SK-N-SH treated with all-trans-retinoic acid at 6 μM for 48 hours (cell line): Measurements from ENCODE around the gene ZNF503.

Source experiments
- ARNTL ChIP-seq: fragments of 450-650 bp; formaldehyde crosslinking; IDR thresholded peaks from 2 replicates; pipeline ENCODE4 v1.5.0; 2020; ENCODE audit warnings: low read depth, mild to moderate bottlenecking, moderate library complexity, borderline replicate concordance
- BACH2 ChIP-seq: fragments of 250-450 bp; sonication (Bioruptor Pico); IDR thresholded peaks from 2 replicates; pipeline ENCODE4 v1.9.0; 2021; ENCODE audit warnings: mild to moderate bottlenecking, borderline replicate concordance
- ISL1 ChIP-seq: fragments of 250-450 bp; sonication (Bioruptor Pico); IDR thresholded peaks from 2 replicates; pipeline ENCODE4 v2.1.2; 2022; ENCODE audit warnings: mild to moderate bottlenecking, moderate library complexity
- TCF4 ChIP-seq: fragments of 250-450 bp; sonication (Bioruptor Pico); IDR thresholded peaks from 2 replicates; pipeline ENCODE4 v1.8.0; 2021; ENCODE audit warnings: mild to moderate bottlenecking, moderate library complexity, borderline replicate concordance
- TOX ChIP-seq: fragments of 250-450 bp; sonication (Bioruptor Pico); IDR thresholded peaks from 2 replicates; pipeline ENCODE4 v1.8.0; 2021; ENCODE audit warnings: mild to moderate bottlenecking, moderate library complexity, borderline replicate concordance
- ZC3H10 ChIP-seq: fragments of 250-450 bp; sonication (Bioruptor Pico); IDR thresholded peaks from 2 replicates; pipeline ENCODE4 v1.5.1; 2021; ENCODE audit warnings: mild to moderate bottlenecking, moderate library complexity
- ZFP30 ChIP-seq: fragments of 450-650 bp; formaldehyde crosslinking; IDR thresholded peaks from 2 replicates; pipeline ENCODE4 v1.5.0; 2022; ENCODE audit warnings: mild to moderate bottlenecking, moderate library complexity
- ZNF8 ChIP-seq: fragments of 450-650 bp; formaldehyde crosslinking; IDR thresholded peaks from 2 replicates; pipeline ENCODE4 v1.5.0; 2020; ENCODE audit warnings: mild to moderate bottlenecking, moderate library complexity
- TF ChIP-seq, protein P1 (sequence below): fragments of 250-450 bp; sonication (Bioruptor Pico); IDR thresholded peaks from 2 replicates; pipeline ENCODE4 v1.8.0; 2020; ENCODE audit warnings: mild to moderate bottlenecking, moderate library complexity, borderline replicate concordance
- TF ChIP-seq, protein P2 (sequence below): fragments of 250-450 bp; sonication (Bioruptor Pico); IDR thresholded peaks from 2 replicates; pipeline ENCODE4 v1.5.0; 2020; ENCODE audit warnings: mild to moderate bottlenecking, moderate library complexity
- TF ChIP-seq, protein P3 (sequence below): fragments of 250-450 bp; sonication (Bioruptor Pico); IDR thresholded peaks from 2 replicates; pipeline ENCODE4 v1.8.0; 2021; ENCODE audit warnings: low read depth, mild to moderate bottlenecking, moderate library complexity, borderline replicate concordance

DNA sequence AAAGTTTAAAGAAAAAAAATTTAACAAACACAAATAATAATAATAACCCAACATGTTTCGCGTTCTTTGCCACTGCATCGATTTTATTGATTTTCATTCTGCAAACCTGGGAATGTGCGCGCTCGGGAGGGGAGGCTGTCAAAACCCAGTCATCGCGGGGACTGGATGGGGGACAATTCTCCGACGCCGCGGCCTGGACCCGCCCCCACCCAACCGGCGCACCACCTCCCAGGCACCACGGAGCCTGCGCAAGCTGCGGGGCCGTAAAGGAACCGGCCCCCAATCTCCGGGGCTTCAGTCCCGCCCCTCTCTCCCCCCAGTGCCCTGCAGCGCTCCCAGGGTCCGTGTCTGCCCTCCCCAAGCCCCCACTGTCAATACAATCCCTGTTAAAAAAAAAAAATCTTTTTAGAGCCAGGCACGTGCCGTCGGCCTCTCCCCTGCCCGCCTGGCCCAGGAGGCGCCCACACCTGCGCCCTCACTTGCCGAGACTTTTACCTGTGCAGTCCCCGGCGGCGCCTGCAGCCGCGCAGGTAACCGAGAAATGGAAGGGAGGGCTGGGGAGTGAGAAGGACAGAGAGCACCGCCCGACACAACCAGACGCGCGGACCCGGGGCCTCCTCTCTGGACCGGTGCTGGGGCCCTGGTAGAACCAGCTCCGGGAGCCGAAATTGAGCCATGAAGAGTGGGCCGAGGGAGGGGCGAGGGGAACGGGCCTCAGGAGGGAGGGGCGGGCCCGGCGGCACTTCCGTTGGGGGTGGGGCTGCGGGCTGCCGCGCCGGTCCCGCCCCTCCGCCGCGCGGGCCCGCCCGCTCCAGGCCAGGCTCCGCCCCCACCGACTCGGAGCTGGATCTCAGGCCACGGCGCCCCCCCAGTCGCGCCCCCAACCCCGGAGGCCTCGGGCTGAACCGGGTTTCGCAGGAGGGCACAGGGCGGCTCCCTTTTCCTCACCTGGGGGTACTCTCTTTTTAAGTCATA is 7.6 kb upstream of the ZNF503 start:
- no peak for TF ChIP-seq ZFP30
- no peak for TF ChIP-seq BACH2 (CRISPR knock-in tag)
- TF ChIP-seq ARNTL (CRISPR knock-in tag): no peak
- TF ChIP-seq ZC3H10 (CRISPR knock-in tag): no peak
- TF ChIP-seq, protein P1, sequence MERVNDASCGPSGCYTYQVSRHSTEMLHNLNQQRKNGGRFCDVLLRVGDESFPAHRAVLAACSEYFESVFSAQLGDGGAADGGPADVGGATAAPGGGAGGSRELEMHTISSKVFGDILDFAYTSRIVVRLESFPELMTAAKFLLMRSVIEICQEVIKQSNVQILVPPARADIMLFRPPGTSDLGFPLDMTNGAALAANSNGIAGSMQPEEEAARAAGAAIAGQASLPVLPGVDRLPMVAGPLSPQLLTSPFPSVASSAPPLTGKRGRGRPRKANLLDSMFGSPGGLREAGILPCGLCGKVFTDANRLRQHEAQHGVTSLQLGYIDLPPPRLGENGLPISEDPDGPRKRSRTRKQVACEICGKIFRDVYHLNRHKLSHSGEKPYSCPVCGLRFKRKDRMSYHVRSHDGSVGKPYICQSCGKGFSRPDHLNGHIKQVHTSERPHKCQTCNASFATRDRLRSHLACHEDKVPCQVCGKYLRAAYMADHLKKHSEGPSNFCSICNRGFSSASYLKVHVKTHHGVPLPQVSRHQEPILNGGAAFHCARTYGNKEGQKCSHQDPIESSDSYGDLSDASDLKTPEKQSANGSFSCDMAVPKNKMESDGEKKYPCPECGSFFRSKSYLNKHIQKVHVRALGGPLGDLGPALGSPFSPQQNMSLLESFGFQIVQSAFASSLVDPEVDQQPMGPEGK (CRISPR knock-in tag): no peak
- TF ChIP-seq ISL1 (CRISPR knock-in tag): no peak
- no peak for TF ChIP-seq ZNF8 (CRISPR knock-in tag)
- TF ChIP-seq TOX: no peak
- TF ChIP-seq, protein P2, sequence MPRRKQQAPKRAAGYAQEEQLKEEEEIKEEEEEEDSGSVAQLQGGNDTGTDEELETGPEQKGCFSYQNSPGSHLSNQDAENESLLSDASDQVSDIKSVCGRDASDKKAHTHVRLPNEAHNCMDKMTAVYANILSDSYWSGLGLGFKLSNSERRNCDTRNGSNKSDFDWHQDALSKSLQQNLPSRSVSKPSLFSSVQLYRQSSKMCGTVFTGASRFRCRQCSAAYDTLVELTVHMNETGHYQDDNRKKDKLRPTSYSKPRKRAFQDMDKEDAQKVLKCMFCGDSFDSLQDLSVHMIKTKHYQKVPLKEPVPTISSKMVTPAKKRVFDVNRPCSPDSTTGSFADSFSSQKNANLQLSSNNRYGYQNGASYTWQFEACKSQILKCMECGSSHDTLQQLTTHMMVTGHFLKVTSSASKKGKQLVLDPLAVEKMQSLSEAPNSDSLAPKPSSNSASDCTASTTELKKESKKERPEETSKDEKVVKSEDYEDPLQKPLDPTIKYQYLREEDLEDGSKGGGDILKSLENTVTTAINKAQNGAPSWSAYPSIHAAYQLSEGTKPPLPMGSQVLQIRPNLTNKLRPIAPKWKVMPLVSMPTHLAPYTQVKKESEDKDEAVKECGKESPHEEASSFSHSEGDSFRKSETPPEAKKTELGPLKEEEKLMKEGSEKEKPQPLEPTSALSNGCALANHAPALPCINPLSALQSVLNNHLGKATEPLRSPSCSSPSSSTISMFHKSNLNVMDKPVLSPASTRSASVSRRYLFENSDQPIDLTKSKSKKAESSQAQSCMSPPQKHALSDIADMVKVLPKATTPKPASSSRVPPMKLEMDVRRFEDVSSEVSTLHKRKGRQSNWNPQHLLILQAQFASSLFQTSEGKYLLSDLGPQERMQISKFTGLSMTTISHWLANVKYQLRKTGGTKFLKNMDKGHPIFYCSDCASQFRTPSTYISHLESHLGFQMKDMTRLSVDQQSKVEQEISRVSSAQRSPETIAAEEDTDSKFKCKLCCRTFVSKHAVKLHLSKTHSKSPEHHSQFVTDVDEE (CRISPR knock-in tag): no peak
- TF ChIP-seq, protein P3, sequence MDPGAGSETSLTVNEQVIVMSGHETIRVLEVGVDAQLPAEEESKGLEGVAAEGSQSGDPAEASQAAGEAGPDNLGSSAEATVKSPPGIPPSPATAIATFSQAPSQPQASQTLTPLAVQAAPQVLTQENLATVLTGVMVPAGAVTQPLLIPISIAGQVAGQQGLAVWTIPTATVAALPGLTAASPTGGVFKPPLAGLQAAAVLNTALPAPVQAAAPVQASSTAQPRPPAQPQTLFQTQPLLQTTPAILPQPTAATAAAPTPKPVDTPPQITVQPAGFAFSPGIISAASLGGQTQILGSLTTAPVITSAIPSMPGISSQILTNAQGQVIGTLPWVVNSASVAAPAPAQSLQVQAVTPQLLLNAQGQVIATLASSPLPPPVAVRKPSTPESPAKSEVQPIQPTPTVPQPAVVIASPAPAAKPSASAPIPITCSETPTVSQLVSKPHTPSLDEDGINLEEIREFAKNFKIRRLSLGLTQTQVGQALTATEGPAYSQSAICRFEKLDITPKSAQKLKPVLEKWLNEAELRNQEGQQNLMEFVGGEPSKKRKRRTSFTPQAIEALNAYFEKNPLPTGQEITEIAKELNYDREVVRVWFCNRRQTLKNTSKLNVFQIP (CRISPR knock-in tag): no peak
- no peak for TF ChIP-seq TCF4 (CRISPR knock-in tag)
